OCI-M2 (cell line): ENCODE results near the gene CEACAM3.

ENCODE experiments used
- DNase-seq: peaks from one replicate; lab custom pipeline; 2025; ENCODE audit not compliant: unreplicated experiment; lab: John Stamatoyannopoulos, UW

CEACAM3 gene

DNA sequence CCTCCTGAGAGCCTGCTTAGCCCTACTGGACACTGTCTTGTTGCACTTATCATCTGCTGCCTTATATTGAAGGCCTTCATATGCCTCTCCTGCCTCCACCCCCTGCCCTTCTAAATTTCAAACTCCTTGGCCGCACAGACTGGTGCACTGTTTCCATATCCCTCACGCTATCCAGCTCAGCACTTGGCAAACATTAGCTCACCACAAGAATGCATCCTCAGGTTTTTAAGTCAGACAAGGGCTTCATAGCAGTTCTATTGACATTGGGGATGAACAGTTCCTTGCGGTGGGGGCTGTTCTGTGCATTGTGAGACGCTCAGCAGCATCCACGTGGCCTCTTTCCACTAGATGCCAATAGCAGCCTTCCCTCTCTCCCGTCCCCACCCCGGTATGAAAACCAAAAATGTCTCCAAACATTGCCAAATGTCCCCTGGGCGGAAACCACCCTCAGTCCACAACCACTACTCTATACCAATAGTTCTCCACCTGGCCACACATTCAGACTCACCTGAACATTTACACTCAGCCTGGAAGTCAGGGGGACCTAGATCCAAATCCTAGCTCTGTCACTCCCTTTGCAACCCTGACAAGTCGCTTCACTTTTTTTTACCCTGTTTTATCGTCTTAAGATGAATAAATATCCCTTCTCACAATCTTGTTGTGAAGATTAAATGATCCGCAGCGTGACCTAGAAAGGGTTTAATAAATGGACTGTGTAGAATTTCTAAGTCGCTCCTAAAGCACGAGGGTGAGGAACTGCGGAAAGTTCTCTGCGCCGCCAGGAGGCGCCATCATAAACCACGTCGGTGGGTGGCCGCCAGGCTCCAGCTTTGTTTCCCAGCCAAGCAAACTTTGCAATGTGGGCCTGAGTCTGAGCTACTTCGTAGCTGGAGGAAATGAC is 3.6 kb upstream of the CEACAM3 start:
- DNase-seq, result no peak

DNA sequence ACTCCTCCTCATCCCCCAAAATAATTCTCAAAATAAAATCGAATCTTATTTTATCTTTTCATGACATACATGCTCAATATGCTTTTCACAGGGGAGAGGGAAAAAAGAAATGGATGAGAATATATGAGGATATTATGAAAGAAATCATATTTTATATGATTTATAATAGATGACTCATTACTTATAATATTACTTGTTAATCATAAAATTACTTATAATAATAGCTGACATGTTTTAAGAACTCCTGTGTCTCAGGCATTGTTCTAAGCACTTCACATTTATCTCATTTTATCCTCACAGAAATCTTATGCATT is 3.0 kb upstream of the CEACAM3 start:
- no peak for DNase-seq

DNA sequence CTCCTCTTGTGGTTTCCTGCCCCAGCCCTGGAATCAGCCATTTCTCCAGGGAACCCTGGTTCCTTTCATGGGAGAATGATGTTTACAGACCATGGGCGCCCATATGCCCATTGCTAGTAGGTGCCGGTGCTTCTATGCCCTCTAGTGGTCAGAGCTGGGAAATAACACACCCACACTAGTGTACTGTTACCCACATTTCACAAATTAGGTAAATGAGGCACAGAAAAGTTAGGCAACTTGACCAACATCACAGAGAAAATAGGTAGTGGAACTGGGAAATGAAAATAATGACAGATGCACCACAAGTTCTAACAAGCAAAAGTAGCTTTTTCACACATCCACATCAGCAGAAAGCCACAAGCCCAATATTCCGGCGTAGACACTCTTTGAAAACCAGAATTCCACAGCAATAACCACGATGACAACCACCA is 1.3 kb upstream of the CEACAM3 start:
- peak; percentile 3 for DNase-seq

DNA sequence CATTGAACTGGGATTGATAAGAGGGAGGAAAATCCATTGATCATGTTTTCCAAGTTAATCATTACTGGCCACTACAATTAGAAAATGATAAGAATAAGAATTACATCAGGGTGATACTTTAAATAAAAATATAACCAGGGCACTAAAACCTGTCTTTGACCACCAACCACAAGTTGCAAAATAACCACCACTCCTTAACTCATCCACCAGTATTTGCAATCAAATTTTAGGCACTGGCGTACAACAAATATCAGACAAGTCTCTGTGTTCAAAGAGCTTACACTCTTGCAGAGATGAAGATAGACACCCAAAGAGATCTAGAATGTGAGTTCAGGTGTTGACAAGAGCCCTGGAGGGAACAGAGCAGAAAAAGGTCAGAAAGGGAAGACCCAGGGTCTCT is 514 bp downstream of the CEACAM3 start:
- no peak for DNase-seq

DNA sequence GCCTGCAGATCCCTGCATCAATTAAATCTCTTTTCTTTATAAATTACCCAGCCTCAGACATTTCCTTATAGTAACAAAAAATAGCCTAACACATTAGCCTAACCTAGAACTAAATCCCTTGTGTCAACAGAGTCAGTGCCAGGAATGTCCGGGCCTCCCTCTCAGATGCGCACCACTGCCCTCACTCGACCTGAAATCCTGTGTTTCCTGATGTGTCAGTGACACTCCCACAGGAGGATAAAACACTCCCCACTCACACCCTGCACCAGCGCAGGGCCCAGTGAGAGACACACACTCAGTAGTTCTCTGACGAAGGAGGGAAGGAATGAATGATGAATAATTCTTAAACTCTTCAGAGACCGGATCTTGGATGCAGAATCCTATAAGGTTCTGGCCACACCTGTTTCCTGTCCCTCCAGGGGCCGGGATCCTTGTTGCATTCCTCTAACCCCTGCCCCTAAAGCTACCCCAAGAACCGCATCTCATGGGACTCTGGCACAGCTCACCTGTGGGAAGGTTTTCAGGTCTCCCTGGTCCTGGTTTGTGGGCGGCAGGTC is 3.1 kb downstream of the CEACAM3 start:
- no peak for DNase-seq

DNA sequence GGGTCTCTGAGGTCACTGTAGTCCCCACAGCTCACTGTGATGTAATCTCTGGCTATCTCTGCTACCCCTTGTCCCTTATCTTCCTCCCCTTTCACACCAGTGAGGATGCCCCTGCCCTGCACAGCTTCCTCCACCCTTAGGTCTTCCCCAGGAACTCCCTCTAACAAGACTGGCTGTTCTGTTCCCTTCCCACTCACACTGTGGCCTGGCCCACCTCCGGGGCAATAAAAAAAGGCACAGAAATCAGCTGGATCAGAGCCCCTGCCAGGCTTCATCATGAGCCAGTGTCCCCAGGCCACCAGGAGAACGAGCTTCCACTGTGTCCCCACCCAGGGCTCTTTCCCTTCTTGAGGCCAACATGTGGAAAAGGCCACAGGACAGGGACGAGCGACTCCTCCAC is 4.6 kb downstream of the CEACAM3 start:
- DNase-seq, result no peak

DNA sequence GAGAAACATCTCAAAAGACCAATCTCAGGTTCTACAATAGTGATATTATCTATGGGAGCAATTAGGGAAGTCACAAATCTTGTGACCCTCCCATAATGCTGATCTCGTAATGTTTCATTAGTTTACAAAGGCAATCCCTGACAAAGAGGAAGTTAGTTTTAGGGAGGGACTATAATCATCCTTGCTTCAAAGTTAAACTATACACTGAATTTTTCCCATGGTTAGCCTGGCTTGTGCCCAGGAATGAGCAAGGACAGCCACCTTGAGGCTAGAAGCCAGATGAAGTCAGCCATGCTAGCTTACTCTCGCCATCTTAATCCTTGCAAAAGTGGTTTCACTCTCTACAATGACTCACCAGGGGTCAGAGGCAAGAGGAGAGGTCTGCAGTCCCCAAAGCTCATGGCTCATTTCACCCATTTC is 5.4 kb downstream of the CEACAM3 start:
- DNase-seq, result no peak

DNA sequence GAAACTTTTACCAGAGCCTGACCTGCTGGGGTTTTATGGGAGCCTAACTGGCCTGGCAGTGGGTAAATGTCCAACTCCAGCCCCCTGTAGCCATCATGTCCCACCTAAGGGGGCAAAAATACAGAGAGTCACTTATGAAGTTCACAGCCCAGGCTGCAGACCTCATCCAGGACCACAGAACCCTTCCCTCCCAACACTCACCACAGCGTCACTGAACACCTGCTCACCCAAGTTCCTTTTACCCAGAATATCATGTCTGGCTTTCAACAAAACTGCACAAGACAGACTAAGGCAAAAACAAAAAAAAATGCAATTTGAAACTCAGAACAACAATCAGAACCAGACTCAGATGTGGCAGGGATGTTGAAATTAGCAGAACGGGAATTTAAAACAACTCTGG is 6.4 kb downstream of the CEACAM3 start:
- no peak for DNase-seq

DNA sequence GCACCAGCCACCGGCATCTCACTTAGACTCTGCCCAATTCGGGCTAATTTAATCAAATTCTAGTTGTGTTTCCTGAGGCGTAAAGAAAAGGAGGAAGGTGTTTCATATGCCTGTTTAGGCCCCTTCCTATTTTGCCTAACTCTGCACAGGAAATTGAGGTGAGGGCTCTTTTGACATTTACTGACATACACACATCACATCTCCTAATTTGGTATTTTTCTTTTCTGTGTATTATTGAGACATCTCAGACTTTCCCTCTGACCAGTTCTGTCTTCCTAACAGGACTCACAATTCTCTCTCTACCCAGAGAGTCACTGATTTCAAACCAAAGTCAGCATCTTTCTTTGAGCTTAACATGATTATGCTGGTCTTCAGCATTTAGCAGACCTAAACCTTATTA is 7.9 kb downstream of the CEACAM3 start:
- DNase-seq, result no peak

DNA sequence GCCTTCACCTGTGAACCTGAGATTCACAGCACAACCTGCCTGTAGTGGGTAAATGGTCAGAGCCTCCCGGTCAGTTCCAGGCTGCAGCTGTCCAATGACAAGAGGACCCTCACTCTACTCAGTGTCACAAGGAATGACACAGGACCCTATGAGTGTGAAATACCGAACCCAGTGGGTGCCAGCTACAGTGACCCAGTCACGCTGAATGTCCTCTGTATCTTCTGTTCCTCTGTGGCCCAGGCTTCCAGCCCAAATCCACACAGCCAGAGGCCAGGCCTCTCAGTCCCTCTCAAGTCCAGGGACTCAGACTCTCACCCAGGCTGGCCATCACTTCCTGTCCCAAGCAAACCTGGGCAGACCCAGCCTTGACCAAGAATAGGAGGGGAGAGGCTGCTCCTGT is 10.8 kb downstream of the CEACAM3 start:
- no peak for DNase-seq

DNA sequence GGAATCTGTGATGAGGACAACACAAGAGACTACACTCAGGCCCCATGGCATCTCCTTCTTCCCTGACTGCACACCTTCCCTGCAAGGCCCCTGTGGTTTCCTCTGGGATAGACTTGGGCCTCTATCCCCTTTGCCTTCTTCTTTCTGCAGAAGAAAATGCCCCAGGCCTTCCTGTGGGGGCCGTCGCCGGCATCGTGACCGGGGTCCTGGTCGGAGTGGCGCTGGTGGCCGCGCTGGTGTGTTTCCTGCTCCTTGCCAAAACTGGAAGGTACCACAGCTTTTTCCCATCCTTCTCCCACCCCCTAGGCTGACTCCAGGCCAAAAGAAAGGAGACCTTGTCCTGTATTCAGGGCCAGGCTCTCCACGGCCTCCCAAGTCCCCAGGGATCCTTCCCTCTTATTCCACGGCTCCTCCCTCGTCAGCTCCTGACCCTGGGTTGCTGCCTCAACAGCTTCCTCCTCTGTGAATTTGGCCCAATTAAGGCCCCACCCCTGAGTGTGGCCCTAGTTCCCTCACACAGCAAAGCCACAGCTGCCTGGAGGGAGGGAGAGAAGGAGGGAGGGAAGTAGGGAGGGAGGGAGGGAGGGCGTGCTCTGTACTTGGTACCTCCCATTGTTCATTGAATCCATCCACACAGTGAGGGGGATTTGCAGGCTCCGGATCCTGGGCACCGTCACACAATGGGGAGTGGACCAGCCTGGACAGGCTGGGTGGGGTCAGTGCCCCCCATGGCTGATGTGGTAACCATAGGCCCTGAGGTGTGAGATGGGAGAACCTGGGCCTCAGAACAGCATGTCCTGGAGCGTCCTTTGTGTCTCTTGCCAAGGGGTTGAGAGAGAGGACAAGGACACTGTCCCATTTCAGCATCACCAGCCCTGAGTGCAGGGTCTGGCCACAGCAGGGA is 12.5 kb downstream of the CEACAM3 start:
- DNase-seq, result no peak

DNA sequence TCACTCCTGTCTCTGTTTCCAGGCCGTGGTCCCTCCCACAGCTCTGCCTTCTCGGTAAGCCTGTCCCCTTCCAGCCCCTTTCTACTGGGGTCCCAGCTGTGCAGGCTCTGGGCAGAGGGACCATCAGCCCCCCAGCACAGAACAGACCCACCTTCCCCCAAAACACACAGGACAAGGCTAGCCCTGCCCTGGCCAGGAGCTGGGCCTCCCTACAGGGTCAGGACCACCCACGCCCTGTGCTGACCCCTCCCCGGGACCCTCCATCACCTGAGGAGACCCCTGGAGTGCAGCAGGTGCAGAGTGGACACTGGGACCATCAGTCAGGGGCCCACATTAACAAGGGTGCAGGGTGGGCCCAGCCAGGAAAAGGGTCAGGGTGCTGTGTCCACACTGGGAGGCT is 13.9 kb downstream of the CEACAM3 start:
- no peak for DNase-seq

DNA sequence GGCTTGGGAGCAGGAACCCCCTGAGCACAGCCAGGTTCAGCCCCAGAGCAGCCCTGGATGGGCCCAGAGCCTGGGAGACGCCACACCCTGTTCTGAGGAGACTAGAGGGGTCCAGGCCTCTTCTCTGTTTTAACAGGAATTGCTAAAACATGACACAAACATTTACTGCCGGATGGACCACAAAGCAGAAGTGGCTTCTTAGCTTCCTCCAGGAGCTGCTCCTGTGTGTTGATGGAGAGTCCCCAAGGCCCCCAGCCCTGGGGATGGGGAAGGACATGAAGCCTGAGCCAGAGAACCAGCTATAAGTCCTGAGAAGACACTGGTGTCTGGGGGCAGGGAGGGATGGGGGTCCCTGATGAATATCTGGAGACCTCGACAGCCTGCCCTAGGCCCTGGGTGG is 14.6 kb downstream of the CEACAM3 start:
- DNase-seq, result no peak

DNA sequence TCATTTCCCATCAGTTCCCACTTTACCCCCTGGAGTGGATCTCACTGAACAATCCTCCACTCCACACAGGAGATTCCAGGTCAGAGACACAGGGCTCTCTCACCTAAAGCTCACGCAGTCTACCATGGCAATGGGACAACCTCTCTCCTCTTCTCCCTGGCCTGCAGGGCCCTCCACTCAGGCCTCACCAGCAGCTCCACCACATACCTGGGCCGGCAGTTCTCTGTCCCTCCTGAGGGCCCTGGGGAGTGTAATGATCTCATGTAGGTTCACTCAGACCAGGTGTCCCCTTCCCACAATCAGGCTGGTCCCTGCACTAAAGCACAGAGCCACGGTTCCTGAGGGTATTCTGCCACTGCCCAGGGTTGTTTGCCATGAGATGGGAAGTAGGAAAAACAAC is 15.6 kb downstream of the CEACAM3 start:
- DNase-seq, result no peak

DNA sequence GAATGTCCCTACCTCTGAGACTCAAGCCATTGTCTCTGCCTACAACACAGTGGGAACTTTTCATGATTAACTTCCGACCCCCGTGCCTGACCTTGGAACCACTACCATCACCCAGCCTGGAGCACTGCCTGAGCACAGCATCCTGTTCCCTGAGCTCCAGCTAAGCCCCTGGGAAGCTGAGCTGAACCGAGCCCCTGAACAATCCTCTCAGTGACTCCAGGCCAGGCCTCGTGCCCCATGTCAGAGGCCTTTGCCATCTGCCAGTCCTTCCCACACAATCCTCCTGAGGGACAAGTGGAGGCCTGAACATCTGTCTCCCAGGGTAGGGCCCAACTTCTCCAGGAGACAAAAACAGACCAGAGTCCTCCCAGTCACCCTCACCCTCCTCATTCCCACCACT is 17.5 kb downstream of the CEACAM3 start:
- no peak for DNase-seq

DNA sequence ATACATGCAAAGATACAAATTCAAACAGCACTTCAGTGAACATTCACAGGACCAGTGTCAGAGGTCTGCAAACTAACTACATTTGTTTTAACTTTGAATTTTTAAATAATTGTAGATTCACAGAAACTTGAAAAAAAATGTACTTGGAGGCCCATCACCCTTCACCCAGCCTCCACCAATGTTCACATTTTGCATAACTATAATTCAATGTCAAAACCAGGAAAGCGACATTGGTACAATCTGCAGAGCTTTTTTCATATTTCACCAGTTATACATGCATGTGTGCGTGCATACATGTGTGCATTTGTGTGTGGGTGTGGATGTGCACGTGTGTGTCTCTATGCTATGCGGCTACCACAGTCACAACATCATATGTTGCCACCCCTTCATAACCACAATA is 18.9 kb downstream of the CEACAM3 start:
- DNase-seq, result no peak

DNA sequence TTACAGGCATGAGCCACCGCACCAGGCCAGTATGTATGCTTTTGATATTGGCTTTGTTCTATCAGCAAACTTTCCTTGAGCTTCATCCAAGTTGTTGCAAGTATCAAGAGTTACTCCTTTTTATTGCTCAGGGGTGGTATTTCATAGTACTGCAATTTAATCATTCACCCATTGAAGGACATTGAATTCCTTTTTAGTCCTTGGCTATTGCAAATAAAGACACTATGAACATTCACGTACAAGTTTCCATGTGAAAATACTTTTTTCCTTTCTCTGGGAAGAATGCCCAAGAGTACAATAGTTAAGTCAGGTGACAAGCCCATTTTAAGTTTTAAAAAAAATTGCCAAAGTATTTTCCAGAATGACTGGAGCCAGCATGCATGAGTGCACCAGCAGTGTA is 20.4 kb downstream of the CEACAM3 start:
- DNase-seq, result no peak

DNA sequence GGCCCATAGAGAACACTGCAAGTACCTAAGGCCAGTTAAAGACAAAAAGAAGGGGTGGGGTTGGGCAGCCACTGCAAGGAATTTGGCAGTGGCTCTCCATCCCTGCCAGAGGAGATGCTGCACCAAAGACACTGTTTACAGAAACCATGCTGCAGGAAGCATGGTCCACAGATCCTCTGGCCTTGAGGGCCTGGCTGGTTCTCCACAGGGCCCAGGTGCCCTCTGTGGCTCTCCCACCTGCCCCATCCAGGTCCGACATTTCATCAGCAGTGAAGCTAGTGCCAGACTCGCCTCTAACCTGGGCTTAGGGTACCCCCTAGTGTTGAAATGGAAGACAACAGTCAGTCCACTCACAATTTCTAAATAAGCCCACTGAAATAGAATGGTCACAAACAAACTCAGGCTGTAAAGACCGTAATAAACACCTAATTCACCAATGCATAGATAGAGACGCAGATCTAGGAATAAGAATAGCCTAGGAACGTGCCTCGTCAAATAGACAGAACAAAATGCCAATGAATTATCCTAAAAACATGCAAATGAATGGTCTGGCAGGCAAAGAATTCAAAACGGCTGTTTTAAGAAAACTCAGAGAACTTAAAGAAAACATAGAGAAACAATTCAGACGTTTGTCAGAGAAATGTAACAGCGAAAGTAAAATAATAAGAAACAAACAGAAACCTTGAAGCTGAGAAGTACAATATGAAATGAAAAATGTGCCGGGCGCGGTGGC is 24.8 kb downstream of the CEACAM3 start:
- DNase-seq, result no peak

DNA sequence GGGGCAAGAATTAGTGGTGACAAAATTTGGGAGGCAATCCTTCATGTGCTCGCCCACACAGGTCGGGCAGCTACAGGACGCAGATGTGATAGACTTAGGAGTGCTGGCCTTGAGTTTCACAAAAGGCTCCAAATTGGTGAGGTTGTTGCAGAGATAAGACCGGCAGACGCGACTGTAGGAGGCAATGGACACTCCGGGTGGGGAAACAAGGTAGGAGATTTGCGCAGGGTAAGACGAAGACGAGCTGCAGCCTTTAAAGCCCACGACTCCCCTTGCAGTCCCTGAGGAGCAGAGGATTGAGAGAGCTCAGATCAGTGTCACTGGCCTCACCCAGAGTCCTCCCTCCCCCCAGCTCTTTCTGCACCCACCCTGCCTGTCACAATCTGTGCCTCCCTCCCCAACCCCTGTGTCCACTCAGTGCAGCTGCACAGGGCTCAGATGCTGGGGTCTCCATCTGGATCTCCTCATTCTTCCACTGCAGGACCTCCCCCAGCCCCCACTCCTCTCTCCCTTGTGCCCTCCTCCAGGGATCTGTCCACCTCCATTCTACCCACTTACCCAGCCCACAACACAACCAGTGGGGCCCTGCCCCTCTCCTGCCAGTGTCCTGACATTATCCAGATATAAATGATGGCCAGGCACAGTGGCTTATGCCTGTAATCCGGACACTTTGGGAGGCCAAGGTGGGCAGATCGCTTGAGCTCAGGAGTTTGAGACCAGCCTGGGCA is 41.8 kb downstream of the CEACAM3 start:
- no peak for DNase-seq

DNA sequence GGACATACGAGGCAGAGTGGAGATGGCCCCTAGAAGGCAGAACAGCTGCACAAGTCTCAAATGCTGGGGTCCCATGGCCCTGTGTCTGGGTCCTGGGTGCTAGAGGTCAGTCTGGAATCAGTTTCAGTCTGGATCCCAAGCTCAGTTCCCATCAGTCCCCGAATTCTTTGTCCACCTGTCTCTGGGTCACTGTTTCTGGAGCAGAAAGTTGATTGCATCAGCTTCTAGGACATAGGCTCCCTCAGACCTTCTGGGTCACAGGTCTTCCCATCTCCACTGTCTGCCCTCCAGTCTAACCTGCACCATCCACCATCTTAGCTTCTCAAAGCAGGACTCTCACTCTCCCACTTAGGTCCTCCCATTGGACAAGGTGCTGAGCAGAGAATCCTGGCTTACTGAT is 42.8 kb downstream of the CEACAM3 start:
- DNase-seq, result no peak

DNA sequence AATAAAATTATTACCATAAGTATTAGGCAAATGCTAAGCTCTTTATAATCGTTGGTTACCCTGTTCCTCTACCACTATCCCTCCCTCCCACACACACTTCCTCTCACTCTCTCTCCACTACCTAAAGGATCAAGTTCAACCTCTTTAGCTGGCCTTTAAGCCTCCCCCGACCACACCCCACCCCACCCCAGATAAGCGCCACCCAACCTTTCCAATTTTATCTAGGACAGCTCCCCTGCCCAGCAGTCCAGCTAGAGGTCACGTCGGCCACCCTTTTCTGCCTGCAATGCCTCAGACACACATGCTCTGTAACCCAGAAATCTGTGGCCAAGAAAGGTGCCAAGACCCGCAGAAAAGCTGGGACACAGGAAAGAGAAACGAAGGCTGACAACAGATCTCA is 47.0 kb downstream of the CEACAM3 start:
- DNase-seq, result no peak
